ENCODE measurements around the gene CCDC85B. TPM values are rescaled to one million over a fixed set of nuclear protein-coding genes. Genes with fewer than 3 reads are reported as not detected.

CCDC85B gene
- total and polyA plus RNA-seq, 2 of the 13 experiments (the other 11 are each of a cell fraction or from before 2014, with no cell fraction given), result 8.2 to 19.5 TPM

GRCh38 chr11:65873318-65874156, 16.9 kb upstream of the CCDC85B start (continued):
- TF ChIP-seq PRPF4 (IDR thresholded peaks at IDR 0.05; ENCODE audit: low read depth, low read length, poor library complexity, severe bottlenecking), result no peak
- peak; percentile 95 for TF ChIP-seq ZNF891 (CRISPR knock-in tag; IDR thresholded peaks at IDR 0.05)
- no peak for TF ChIP-seq ZNF34 (CRISPR knock-in tag; IDR thresholded peaks at IDR 0.05; ENCODE audit: borderline replicate concordance)
- 0 out of 2 replicates have a peak, but pooled peaks have one; percentile 11 for TF ChIP-seq ZNF703 (CRISPR knock-in tag; IDR thresholded peaks at IDR 0.05; ENCODE audit: borderline replicate concordance)
- no peak for TF ChIP-seq TCF7L2 (IDR thresholded peaks at IDR 0.05; ENCODE audit: low read depth, low read length)
- TF ChIP-seq HNF4A (CRISPR knock-in tag; IDR thresholded peaks at IDR 0.05), result no peak
- TF ChIP-seq, protein P1, sequence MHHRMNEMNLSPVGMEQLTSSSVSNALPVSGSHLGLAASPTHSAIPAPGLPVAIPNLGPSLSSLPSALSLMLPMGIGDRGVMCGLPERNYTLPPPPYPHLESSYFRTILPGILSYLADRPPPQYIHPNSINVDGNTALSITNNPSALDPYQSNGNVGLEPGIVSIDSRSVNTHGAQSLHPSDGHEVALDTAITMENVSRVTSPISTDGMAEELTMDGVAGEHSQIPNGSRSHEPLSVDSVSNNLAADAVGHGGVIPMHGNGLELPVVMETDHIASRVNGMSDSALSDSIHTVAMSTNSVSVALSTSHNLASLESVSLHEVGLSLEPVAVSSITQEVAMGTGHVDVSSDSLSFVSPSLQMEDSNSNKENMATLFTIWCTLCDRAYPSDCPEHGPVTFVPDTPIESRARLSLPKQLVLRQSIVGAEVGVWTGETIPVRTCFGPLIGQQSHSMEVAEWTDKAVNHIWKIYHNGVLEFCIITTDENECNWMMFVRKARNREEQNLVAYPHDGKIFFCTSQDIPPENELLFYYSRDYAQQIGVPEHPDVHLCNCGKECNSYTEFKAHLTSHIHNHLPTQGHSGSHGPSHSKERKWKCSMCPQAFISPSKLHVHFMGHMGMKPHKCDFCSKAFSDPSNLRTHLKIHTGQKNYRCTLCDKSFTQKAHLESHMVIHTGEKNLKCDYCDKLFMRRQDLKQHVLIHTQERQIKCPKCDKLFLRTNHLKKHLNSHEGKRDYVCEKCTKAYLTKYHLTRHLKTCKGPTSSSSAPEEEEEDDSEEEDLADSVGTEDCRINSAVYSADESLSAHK (CRISPR knock-in tag; IDR thresholded peaks at IDR 0.05; ENCODE audit: borderline replicate concordance), result no peak
- TF ChIP-seq RFXANK (CRISPR knock-in tag; IDR thresholded peaks at IDR 0.05), result no peak
- TF ChIP-seq ZMYM3 (CRISPR knock-in tag; IDR thresholded peaks at IDR 0.05), result peak; percentile 97
- no peak; the same call in 1 of the 2 replicates for TF ChIP-seq AKAP8 (CRISPR knock-in tag; IDR thresholded peaks at IDR 0.05)
- TF ChIP-seq ZFP91 (CRISPR knock-in tag; IDR thresholded peaks at IDR 0.05; ENCODE audit: borderline replicate concordance), result peak; percentile 58; the same call in 1 of the 2 replicates
- no peak for TF ChIP-seq ZNF615 (CRISPR knock-in tag; IDR thresholded peaks at IDR 0.05; ENCODE audit: borderline replicate concordance)
- TF ChIP-seq KAT2B (IDR thresholded peaks at IDR 0.05; ENCODE audit: borderline replicate concordance, low read depth, low read length), result no peak
- peak; percentile 64; the same call in 1 of the 2 replicates for TF ChIP-seq ZNF580 (CRISPR knock-in tag; IDR thresholded peaks at IDR 0.05; ENCODE audit: borderline replicate concordance, low read depth)
- TF ChIP-seq KDM5A (IDR thresholded peaks at IDR 0.05; ENCODE audit: borderline replicate concordance, low read length), result no peak
- TF ChIP-seq CAMTA2 (CRISPR knock-in tag; IDR thresholded peaks at IDR 0.05; ENCODE audit: borderline replicate concordance), result no peak
- TF ChIP-seq FOXK2 (IDR thresholded peaks at IDR 0.05), result no peak
- TF ChIP-seq, protein P2, sequence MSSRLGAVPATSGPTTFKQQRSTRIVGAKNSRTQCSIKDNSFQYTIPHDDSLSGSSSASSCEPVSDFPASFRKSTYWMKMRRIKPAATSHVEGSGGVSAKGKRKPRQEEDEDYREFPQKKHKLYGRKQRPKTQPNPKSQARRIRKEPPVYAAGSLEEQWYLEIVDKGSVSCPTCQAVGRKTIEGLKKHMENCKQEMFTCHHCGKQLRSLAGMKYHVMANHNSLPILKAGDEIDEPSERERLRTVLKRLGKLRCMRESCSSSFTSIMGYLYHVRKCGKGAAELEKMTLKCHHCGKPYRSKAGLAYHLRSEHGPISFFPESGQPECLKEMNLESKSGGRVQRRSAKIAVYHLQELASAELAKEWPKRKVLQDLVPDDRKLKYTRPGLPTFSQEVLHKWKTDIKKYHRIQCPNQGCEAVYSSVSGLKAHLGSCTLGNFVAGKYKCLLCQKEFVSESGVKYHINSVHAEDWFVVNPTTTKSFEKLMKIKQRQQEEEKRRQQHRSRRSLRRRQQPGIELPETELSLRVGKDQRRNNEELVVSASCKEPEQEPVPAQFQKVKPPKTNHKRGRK (CRISPR knock-in tag; IDR thresholded peaks at IDR 0.05), result no peak
- TF ChIP-seq ZNF235 (CRISPR knock-in tag; IDR thresholded peaks at IDR 0.05; ENCODE audit: borderline replicate concordance), result no peak
- no peak for TF ChIP-seq U2AF1 (optimal IDR thresholded peaks at IDR 0.05; ENCODE audit: low read depth, low read length)
- no peak for TF ChIP-seq ZNF264 (CRISPR knock-in tag; IDR thresholded peaks at IDR 0.05)

All from HepG2 (cell line).